Measurements from ENCODE around the gene CCDC120.

The CCDC120 gene

DNA sequence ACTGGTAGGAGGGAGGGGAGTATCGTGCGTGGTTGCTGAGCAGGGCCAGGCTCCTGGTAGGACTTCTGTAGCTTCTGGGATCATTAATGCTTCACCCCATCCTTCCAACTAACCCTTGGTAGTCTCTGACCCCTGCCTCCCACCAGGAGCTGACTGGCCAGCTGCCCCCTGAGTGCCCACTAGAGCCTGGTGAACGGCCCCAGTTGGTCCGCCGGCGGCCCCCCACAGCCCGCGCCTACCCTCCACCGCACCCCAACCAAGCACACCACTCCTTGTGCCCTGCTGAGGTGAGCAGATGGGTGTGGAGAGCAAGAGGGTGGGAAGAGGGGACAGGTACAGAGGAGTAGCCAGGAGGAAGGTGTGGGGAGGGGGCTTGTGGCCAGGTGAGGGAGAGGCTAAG is 4.9 kb downstream of the CCDC120 start:
- no peak for DNase-seq (ENCODE audit: low read depth, low spot score)

GRCh38 chrX:49064303-49064702 is 5.5 kb downstream of the CCDC120 start:
- no peak for DNase-seq (ENCODE audit: low read depth, low spot score)

DNA sequence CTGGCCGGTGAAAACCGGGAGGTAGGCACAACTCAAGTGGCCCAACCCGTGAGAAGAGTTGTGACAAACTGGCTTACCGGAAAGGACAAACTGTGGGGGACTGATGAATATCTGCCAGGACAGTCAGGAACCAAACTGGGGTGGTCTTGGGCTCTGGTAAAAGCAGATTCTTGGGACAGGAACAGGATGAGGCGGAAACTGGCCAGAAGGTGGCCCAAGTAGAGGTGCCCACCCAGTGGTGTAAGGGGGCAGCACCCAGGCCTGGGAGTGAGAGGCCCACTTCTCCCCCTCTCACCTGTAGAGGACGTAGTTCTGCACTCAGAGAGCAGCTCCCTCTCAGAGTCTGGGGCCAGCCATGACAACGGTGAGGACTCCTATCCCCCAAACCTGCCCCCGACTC is 5.9 kb downstream of the CCDC120 start:
- DNase-seq (ENCODE audit: low read depth, low spot score) = no peak

- no peak for DNase-seq (ENCODE audit: low read depth, low spot score)
Measured at GRCh38 chrX:49066278-49066677, 7.5 kb downstream of the CCDC120 start.

- DNase-seq (ENCODE audit: low read depth, low spot score) = no peak
Measured at GRCh38 chrX:49066690-49067089, 7.9 kb downstream of the CCDC120 start.

GRCh38 chrX:49067285-49068120 is 8.7 kb downstream of the CCDC120 start:
- DNase-seq (ENCODE audit: low read depth, low spot score) = no peak

DNA sequence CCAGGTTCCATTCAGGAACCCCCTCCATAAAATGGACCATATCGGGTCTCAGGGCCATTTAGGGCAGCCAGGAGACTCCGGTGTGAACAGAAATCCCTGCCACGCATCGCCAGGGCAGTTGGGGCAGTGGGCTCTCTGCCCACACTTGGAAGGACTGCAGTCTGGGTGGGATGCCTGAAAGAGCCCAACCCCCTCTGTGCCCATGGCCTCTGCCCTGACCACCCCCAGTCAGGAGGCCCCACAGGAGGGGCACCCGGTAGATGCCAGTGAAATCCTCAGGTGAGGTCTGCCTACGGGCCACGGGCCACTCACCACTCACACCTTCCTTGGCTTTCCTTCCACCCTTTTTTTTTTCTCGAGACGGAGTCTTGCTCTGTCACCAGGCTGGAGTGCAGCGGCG is 10.2 kb downstream of the CCDC120 start:
- no peak for DNase-seq (ENCODE audit: low read depth, low spot score)

GRCh38 chrX:49070988-49071387 is 12.2 kb downstream of the CCDC120 start:
- no peak for DNase-seq (ENCODE audit: low read depth, low spot score)

GRCh38 chrX:49071877-49072711 is 13.3 kb downstream of the CCDC120 start:
- DNase-seq (ENCODE audit: low read depth, low spot score) = no peak

DNA sequence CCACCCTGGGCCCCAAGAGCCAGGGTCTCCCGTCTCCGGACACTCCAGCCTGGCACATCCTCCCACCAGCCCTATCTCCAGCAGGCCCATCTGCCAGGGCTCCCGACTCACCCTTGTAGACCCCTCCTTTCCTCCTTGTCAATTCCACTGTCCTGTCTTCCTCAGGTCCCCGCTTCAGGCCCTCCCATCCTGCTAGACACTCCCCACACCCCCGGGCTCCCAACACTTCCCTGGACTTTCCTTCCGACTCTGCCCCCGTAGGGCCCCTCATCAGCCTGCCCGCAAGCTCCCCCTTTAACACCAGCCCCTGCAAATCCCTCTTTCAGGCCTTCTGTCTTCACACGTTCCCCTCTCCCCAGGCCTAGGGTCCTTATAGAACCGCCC is 13.9 kb downstream of the CCDC120 start:
- DNase-seq (ENCODE audit: low read depth, low spot score) = no peak

DNA sequence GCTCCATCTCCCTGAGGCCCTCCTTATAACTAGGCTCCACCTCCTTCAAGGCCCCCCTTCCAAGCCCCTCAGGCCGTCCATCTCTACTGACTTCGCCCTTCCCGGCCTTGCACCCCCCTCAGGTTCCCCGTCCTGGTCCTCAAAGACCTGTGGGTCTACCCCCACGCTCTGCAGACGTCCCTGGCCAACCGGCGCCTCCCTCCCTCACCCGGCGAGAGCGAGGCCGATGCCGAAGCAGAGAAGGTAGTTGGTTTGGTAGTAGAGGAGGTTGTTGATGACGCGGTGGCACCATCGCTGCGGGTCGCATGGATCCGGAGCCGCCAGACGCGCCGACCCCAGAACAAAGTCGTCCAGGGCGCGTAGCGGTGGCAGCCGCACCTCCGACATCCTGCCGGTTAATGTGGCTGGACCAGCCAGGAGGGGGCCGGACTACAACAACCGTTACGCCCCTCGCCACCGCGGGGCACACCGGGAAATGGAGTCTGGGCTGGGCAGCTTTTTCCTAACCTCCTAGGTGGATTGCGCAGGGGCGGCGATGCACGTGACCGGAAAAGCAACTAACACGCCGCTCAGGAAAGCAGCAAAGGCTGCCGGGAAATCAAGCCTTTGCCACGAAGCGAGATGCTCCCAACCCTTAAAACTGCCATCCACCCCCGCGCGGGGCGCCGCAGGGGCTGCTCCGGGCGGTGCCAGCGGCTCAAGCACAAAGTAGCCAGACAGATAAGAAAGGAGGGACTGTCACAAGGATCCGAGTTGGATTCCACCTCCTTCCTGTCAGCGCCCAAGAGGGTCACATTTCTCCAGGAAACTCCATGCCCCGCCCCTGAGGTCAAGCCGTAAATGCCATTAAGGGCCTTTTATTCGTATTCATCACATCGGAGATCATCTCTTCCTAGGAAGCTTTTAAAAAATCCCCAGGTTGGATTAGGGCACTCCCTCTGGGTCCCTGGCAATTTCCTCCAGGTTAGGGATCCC is 15.1 kb downstream of the CCDC120 start, which contains the start of gene PRAF2:
TSS of gene PRAF2 (minus strand) at position 402 of the 975 bp plus-strand sequence. CDS start at position 387, 15 bp downstream.
- peak; percentile 79 for DNase-seq (ENCODE audit: low read depth, low spot score)

DNA sequence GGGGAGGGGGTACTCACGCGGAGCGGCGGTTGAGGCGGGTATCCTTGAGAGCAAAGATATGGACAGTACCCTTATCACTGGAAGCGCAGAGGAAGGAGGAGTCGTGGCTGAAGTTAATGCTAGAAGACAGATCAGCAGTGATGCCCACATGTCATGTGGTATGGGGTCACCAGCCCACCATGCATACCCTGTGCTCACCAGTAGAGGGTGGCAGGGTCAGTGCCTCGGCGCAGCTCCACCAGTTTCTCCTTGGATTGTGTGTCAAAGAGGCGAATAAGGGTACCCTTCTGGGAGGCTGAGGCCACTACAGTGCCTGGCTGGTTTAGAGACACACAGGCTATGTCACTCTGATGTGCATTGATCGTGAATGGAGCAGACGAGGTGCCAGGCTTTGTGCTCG is 16.5 kb downstream of the CCDC120 start:
- no peak for DNase-seq (ENCODE audit: low read depth, low spot score)

DNA sequence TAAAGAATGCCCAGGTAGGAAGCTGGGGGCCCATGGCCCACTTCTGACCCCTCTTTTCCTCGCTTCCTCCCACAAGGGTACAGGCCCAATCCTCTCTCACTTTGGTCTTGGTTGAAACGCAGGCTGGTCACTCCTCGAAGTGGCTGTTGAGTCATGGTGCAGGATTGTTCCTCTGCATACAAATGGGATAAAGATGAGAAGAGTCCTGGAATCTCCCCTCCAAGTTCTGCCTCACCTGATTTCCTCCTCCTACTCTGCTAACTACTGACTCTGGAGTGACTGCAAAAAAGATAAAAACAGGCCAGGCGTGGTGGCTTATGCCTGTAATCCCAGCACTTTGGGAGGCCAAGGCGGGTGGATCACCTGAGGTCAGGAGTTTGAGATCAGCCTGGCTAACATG is 19.1 kb downstream of the CCDC120 start:
- DNase-seq (ENCODE audit: low read depth, low spot score) = no peak

DNA sequence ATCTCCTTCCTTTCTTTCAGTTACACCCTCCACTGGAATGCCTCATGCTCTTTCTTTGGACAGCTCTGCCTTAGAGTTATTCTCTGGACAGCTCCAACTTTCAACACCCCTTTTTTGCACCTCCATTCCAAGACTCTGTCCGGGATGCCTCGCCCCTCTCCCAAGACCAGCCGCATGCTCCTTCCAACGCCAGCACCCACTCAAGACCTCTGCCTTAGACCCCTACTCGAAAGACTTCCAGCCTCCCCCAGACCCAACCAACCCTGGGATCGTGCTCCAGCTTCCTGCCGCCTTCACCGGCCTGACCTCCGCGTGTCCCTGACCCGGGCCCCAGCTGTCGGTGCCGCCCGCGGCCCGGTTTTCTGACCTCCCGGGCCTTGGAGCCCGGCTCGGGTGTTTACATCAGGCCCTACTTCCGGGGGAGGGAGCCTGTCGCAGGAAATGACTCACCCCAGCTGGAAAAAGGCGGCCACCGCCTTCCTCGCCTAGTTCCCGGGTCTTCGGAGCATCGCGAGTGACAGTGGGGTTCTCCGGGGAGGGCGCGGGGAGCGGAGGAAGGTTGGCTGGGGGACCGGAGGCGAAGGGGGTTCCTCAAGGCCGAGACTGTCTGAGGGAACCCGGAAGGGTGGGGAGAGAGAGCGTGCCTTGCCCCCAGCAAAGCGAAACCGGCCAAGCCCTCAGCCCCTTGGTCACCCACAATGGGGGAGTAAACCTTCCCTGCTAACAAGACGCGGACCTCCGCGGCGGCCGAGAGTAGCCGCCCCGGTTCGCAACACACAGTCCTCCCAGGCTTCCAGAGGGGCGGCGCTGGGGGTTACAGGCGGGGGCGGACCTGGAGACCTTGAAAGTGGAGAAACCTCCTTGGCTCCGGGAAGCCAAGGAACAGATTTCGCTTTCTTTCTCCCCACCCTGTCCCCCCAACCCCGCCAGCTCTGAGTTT is 21.0 kb downstream of the CCDC120 start, which contains the start of gene WDR45:
TSS of gene WDR45 (minus strand) at position 399 of the 940 bp plus-strand sequence. CDS start 1,792 bp downstream, outside the sequence.
- peak; percentile 36 for DNase-seq (ENCODE audit: low read depth, low spot score)

DNA sequence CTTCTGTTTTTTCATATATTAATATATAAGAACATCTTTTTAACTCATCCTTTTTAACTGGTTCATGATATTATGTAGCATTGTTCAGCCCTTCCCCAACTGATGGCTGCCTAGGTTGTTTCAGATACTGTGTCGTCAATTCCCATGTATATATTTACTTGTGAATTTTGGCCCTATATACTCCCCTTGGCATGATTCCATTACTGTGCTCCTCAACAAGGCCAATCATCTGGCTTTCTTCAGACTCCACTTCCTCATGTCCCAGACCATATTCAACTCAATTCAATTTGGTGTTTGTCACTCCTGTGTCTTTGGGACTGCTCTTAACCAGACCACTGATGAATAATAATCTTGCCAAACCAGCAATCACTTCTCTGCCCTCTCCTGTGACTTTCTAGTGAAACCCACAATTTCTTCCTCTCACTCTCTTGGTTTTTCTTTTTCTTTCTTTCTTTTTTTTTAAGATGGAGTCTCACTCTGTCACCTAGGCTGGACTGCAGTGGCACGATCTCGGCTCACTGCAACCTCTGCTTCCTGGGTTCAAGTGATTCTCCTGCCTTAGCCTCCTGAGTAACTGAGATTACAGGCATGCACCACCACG is 23.6 kb downstream of the CCDC120 start:
- no peak for DNase-seq (ENCODE audit: low read depth, low spot score)

GRCh38 chrX:49089553-49089952 is 30.8 kb downstream of the CCDC120 start:
- no peak for DNase-seq (ENCODE audit: low read depth, low spot score)

GRCh38 chrX:49096419-49096818 is 37.6 kb downstream of the CCDC120 start:
- no peak for DNase-seq (ENCODE audit: low read depth, low spot score)

GRCh38 chrX:49100704-49101628 is 42.2 kb downstream of the CCDC120 start:
- peak; percentile 79 for DNase-seq (ENCODE audit: low read depth, low spot score)

- no peak for DNase-seq (ENCODE audit: low read depth, low spot score)
Measured at GRCh38 chrX:49101629-49101984, 42.8 kb downstream of the CCDC120 start.
